ENCODE data around the gene OTP.

GRCh38 chr5:77642738-77643653 lies 4.5 kb upstream of the OTP start:
- TF ChIP-seq, protein P1, sequence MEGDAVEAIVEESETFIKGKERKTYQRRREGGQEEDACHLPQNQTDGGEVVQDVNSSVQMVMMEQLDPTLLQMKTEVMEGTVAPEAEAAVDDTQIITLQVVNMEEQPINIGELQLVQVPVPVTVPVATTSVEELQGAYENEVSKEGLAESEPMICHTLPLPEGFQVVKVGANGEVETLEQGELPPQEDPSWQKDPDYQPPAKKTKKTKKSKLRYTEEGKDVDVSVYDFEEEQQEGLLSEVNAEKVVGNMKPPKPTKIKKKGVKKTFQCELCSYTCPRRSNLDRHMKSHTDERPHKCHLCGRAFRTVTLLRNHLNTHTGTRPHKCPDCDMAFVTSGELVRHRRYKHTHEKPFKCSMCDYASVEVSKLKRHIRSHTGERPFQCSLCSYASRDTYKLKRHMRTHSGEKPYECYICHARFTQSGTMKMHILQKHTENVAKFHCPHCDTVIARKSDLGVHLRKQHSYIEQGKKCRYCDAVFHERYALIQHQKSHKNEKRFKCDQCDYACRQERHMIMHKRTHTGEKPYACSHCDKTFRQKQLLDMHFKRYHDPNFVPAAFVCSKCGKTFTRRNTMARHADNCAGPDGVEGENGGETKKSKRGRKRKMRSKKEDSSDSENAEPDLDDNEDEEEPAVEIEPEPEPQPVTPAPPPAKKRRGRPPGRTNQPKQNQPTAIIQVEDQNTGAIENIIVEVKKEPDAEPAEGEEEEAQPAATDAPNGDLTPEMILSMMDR (conservative IDR thresholded peaks at IDR 0.05 in 1 of 2, IDR thresholded peaks at IDR 0.05 in 1 of 2; ENCODE audit: low read depth in 1 of 2, low read length in 2 of 2), result no peak
- TF ChIP-seq EZH2 (IDR thresholded peaks at IDR 0.05; ENCODE audit: low read length, missing control alignments), result peak; percentile 86
